ENCODE results near the gene ATP2A3. TPM values are rescaled to one million over a fixed set of nuclear protein-coding genes. Genes with fewer than 3 reads are reported as not detected.

The ATP2A3 gene
- total and polyA plus RNA-seq, 2 donors (not counting 1 experiment from before 2014, with no cell fraction given): 0.25 to 12.4 TPM

DNA sequence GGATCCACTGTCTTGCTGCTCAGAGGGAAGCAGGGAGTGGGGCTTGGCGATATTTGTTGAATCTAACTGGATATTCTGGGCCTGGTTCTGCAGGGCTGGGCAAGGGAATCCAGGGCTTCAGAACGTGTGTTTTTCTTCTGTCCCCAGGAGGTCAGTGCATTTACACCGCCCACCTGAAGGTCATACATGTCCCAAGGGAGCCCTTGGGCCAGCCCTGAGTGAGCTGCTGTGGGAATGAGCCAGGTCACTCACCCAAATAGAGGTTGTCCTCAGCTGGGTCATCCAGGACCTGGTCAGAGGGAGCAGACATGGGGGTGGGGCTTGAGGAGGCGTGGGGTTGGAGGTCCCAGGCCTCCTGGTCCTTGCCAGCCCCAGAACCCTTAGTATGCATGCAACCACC lies 82.0 kb downstream of the ATP2A3 start:
- no peak overlapping the region for H3K4me2 ChIP-seq (ENCODE audit: extremely low read depth, insufficient read depth, low read length)
- no peak overlapping the region for H3K9ac ChIP-seq (ENCODE audit: insufficient read depth, low read length)
- no peaks in the 10 kb centered on the region for H3K4me1 ChIP-seq (ENCODE audit: control insufficient read depth, extremely low read depth, insufficient read depth, low read length)
- H3K27me3 ChIP-seq (ENCODE audit: control insufficient read depth, insufficient read depth, low read length): no peaks in the 10 kb centered on the region
- TF ChIP-seq, protein P1, sequence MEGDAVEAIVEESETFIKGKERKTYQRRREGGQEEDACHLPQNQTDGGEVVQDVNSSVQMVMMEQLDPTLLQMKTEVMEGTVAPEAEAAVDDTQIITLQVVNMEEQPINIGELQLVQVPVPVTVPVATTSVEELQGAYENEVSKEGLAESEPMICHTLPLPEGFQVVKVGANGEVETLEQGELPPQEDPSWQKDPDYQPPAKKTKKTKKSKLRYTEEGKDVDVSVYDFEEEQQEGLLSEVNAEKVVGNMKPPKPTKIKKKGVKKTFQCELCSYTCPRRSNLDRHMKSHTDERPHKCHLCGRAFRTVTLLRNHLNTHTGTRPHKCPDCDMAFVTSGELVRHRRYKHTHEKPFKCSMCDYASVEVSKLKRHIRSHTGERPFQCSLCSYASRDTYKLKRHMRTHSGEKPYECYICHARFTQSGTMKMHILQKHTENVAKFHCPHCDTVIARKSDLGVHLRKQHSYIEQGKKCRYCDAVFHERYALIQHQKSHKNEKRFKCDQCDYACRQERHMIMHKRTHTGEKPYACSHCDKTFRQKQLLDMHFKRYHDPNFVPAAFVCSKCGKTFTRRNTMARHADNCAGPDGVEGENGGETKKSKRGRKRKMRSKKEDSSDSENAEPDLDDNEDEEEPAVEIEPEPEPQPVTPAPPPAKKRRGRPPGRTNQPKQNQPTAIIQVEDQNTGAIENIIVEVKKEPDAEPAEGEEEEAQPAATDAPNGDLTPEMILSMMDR (conservative IDR thresholded peaks at IDR 0.05 in 1 of 2, IDR thresholded peaks at IDR 0.05 in 1 of 2; ENCODE audit: low read depth in 1 of 2, low read length in 2 of 2): no peak
- no peak for TF ChIP-seq EZH2 (IDR thresholded peaks at IDR 0.05; ENCODE audit: low read length, missing control alignments)
- H3K4me3 ChIP-seq (replicated peaks in 1 of 4; ENCODE audit: control extremely low read depth in 1 of 4, insufficient read depth in 1 of 4, low read depth in 3 of 4, low read length in 4 of 4): no peak overlapping the region
- DNase-seq (ENCODE audit: low read depth in 2 of 2): no peak
- no peaks in the 10 kb centered on the region for H3K9me3 ChIP-seq (ENCODE audit: control insufficient read depth, insufficient read depth, low read depth, low read length)
- H4K20me1 ChIP-seq (ENCODE audit: control insufficient read depth, extremely low read depth, insufficient read depth, low read length): no peaks in the 10 kb centered on the region
- no peak overlapping the region for H3K27ac ChIP-seq (ENCODE audit: insufficient read depth, low read length)
- no peak overlapping the region for H2AFZ ChIP-seq (ENCODE audit: low read length)
- H3K36me3 ChIP-seq (ENCODE audit: control insufficient read depth, insufficient read depth, low read length): no peaks in the 10 kb centered on the region
- no peaks in the 10 kb centered on the region for H3K79me2 ChIP-seq (ENCODE audit: control insufficient read depth, insufficient read depth, low read length)

DNA sequence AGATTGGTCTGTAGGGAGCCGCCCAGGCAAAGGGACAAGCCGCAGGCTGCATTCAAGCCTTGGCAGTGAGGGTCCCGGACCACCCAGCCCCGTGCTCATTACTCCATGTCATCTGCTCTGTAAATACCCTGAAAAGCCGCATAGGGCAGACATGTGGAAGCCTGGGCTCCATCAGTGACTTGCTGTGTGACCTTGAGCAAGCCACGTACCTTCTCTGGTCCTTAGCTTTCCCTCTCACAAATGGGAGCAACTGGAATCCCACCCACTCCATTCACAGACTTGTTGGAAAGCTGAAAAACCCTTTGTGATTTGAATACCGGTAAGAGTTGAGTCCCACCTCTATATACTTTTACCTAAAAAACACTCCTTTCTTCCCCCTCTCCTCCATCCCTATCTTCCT lies 83.3 kb downstream of the ATP2A3 start:
- Histone ChIP-seq H3K4me3 (replicated peaks in 1 of 4; ENCODE audit: control extremely low read depth in 1 of 4, insufficient read depth in 1 of 4, low read depth in 3 of 4, low read length in 4 of 4) (no peak overlapping the region), H3K27ac (ENCODE audit: insufficient read depth, low read length) (no peak overlapping the region), H3K36me3 (ENCODE audit: control insufficient read depth, insufficient read depth, low read length) (no peaks in the 10 kb centered on the region), H3K9me3 (ENCODE audit: control insufficient read depth, insufficient read depth, low read depth, low read length) (no peaks in the 10 kb centered on the region), H3K4me1 (ENCODE audit: control insufficient read depth, extremely low read depth, insufficient read depth, low read length) (no peaks in the 10 kb centered on the region), H3K79me2 (ENCODE audit: control insufficient read depth, insufficient read depth, low read length) (no peaks in the 10 kb centered on the region), H3K9ac (ENCODE audit: insufficient read depth, low read length) (no peak overlapping the region), H4K20me1 (ENCODE audit: control insufficient read depth, extremely low read depth, insufficient read depth, low read length) (no peaks in the 10 kb centered on the region), H3K4me2 (ENCODE audit: extremely low read depth, insufficient read depth, low read length) (no peak overlapping the region), H2AFZ (ENCODE audit: low read length) (no peak overlapping the region), H3K27me3 (ENCODE audit: control insufficient read depth, insufficient read depth, low read length) (no peaks in the 10 kb centered on the region)
- no peak for DNase-seq (ENCODE audit: low read depth in 2 of 2)
- no peak for TF ChIP-seq EZH2 (IDR thresholded peaks at IDR 0.05; ENCODE audit: low read length, missing control alignments)
- TF ChIP-seq, protein P1 (conservative IDR thresholded peaks at IDR 0.05 in 1 of 2, IDR thresholded peaks at IDR 0.05 in 1 of 2; ENCODE audit: low read depth in 1 of 2, low read length in 2 of 2): no peak

DNA sequence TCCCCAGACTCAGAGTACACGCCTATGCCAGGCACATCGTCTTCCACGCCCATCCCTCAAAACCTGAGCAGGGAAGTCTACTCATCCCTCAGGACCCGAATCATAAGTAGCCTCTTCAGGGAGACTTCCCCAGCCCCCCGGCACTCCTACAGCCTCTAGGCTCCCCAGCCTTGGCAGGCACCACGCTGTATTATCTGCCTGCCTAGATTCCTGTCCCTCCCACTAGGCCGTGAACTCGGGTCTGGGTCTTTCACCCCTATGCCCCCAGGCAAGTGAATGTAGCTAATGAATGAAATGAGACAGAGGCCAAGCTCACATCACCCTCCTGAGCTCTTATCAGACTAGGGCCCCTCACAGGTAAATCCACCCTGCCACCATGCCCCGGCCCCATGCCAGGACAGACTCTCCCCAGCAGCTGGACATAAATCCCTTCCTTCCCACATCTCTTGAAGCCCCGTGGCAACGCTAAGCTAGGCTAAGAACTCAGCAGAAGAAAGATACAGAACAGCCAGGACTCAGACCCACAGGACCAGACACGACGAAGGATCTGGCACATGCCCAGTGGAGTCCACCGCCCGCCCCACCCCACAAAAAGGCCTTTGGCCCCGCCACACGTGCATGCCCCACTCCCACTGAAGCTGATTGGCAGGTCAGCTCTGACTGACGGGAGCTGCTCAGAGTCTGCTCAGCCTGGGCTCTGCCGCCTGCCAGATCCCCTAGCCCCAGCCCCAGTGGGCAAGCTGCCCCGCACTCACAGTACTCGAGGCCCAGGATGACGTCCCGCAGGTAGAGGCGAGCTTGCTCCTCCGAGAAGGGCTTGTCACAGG lies 84.4 kb downstream of the ATP2A3 start:
- Histone ChIP-seq H3K4me2 (ENCODE audit: extremely low read depth, insufficient read depth, low read length) (no peak overlapping the region), H2AFZ (ENCODE audit: low read length) (no peak overlapping the region), H4K20me1 (ENCODE audit: control insufficient read depth, extremely low read depth, insufficient read depth, low read length) (no peaks in the 10 kb centered on the region), H3K27ac (ENCODE audit: insufficient read depth, low read length) (no peak overlapping the region), H3K4me3 (replicated peaks in 1 of 4; ENCODE audit: control extremely low read depth in 1 of 4, insufficient read depth in 1 of 4, low read depth in 3 of 4, low read length in 4 of 4) (no peak overlapping the region), H3K27me3 (ENCODE audit: control insufficient read depth, insufficient read depth, low read length) (no peaks in the 10 kb centered on the region), H3K4me1 (ENCODE audit: control insufficient read depth, extremely low read depth, insufficient read depth, low read length) (no peaks in the 10 kb centered on the region), H3K36me3 (ENCODE audit: control insufficient read depth, insufficient read depth, low read length) (no peaks in the 10 kb centered on the region), H3K79me2 (ENCODE audit: control insufficient read depth, insufficient read depth, low read length) (no peaks in the 10 kb centered on the region), H3K9me3 (ENCODE audit: control insufficient read depth, insufficient read depth, low read depth, low read length) (no peaks in the 10 kb centered on the region), H3K9ac (ENCODE audit: insufficient read depth, low read length) (no peak overlapping the region)
- DNase-seq (ENCODE audit: low read depth in 2 of 2): no peak
- TF ChIP-seq, protein P1 (conservative IDR thresholded peaks at IDR 0.05 in 1 of 2, IDR thresholded peaks at IDR 0.05 in 1 of 2; ENCODE audit: low read depth in 1 of 2, low read length in 2 of 2): no peak
- no peak for TF ChIP-seq EZH2 (IDR thresholded peaks at IDR 0.05; ENCODE audit: low read length, missing control alignments)

Data from fibroblast of lung (primary cell).